Activated gamma-delta T cell treated with anti-CD3 and anti-CD28 coated beads, Interleukin-2, amount 50 U/mL, for 16 hours (primary cell): ENCODE data around the gene ITGB6.

ENCODE experiments used
- DNase-seq: peaks from one replicate; pipeline ENCODE4 v3.0.0-alpha.2; 2020; ENCODE audit warnings: low read depth

ITGB6 gene

GRCh38 chr2:160221391-160222276 is 21.6 kb upstream of the ITGB6 start:
- no peak for DNase-seq

GRCh38 chr2:160220545-160221009 is 20.5 kb upstream of the ITGB6 start:
- DNase-seq: no peak

- DNase-seq: no peak
Measured at GRCh38 chr2:160220026-160220425, 20.0 kb upstream of the ITGB6 start.

- DNase-seq: no peak
Measured at GRCh38 chr2:160214461-160215445, 14.7 kb upstream of the ITGB6 start.

GRCh38 chr2:160213511-160213910 is 13.4 kb upstream of the ITGB6 start:
- no peak for DNase-seq

GRCh38 chr2:160210599-160211138 is 10.6 kb upstream of the ITGB6 start:
- peak; percentile 54 for DNase-seq

- DNase-seq: no peak
Measured at GRCh38 chr2:160209516-160209856, 9.4 kb upstream of the ITGB6 start.

GRCh38 chr2:160208655-160209515 is 8.8 kb upstream of the ITGB6 start:
- no peak for DNase-seq

GRCh38 chr2:160207804-160208654 is 8.0 kb upstream of the ITGB6 start:
- DNase-seq: no peak

- no peak for DNase-seq
Measured at GRCh38 chr2:160207271-160207670, 7.2 kb upstream of the ITGB6 start.

- no peak for DNase-seq
Measured at GRCh38 chr2:160206436-160206835, 6.4 kb upstream of the ITGB6 start.

- DNase-seq: no peak
Measured at GRCh38 chr2:160205505-160205904, 5.4 kb upstream of the ITGB6 start.

- no peak for DNase-seq
Measured at GRCh38 chr2:160203422-160203821, 3.4 kb upstream of the ITGB6 start.

- DNase-seq: no peak
Measured at GRCh38 chr2:160203007-160203406, 2.9 kb upstream of the ITGB6 start.

GRCh38 chr2:160201849-160202539 is 1.9 kb upstream of the ITGB6 start:
- DNase-seq: no peak

GRCh38 chr2:160200921-160201320 is 849 bp upstream of the ITGB6 start:
- no peak for DNase-seq

- DNase-seq: no peak
Measured at GRCh38 chr2:160199053-160199452, 1.0 kb downstream of the ITGB6 start.

- DNase-seq: no peak
Measured at GRCh38 chr2:160197587-160197986, 2.5 kb downstream of the ITGB6 start.

GRCh38 chr2:160194946-160195345 is 5.1 kb downstream of the ITGB6 start:
- no peak for DNase-seq

GRCh38 chr2:160194351-160194750 is 5.7 kb downstream of the ITGB6 start:
- DNase-seq: no peak
